Activated CD4-positive, alpha-beta T cell treated with anti-CD3 and anti-CD28 coated beads, Interleukin-2, amount 50 U/mL, for 4 hours (primary cell): ENCODE data around the gene H2BK1.

Experiments used
- DNase-seq, 2 experiments: peaks; one replicate each; pipeline ENCODE4 v3.0.0-alpha.2; 2020

H2BK1 gene

DNA sequence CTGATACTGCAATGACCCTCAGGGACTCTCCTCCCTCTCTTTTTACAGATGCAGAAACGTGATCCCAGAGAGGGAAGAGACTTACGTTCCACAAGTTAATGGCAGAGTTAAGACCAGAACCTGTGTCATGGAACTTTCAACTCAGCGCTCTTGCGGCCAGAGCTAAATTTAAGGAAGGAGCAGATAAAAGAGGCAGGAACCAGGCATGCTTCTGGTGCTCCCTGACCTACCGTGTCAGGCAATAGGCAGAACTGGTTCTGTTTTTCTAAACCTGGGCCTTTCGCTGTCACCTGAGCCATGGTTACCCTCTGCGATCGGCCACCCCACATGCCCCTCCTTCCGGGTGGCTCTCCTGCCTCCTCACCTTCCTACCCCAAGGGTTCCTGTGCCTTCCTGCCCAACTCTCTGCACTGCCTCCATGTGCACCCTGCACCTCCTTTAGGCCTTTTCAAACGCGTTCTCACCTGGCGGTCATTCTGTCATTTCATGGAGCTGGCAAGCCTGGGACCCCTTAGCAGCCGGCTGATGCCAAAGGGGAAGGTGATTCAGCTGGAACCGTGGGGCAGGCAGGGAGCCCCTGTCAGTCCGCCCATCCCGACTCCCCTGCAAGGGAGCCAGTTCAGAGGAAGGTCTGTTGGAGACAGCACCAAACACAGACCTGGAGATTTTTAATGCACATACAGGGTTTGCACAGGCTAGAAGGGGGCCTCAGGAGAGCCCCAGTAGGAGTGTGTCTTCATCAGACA, 35.1 kb downstream of the H2BK1 start:
- no peak for DNase-seq

DNA sequence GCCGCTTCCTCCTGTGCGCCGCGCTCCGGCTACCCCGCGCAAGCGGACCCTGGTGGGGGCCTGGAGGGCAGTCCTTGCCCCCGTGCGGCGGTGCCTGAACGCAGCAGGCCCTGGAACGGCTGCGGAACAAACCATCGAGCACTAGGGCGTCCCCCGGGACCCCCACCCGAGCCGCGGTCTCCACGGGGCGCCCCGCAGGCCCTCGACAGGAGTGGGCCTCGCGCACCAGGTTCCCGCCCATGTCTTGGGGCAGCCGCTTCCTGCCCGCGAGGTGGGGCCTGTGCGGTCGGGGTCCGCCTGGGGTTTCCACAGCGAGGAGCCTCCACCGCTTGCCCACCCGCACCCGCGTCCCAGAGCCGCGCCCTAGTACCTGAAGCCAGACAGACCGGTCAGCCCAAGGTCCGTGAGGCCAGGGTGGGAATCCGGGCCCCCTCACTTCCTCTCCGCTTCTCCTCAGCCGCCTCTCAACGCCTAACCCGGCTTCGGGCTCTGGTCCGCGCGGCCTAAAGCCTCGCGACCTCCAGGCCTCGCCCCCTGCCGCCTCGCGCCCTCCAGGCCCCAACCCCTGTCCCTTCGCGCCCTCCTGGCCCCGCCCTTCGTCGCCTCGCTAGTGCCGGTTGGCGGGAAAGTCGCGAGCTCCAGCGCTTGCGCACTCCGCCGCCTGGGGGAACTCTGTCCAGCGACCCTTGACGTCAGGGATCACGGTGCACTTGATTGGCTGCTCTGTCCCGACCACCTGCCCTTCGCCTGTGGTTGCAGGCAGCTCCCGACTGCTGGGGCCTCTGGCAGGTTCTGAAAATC, 35.8 kb downstream of the H2BK1 start:
- no peak for DNase-seq

DNA sequence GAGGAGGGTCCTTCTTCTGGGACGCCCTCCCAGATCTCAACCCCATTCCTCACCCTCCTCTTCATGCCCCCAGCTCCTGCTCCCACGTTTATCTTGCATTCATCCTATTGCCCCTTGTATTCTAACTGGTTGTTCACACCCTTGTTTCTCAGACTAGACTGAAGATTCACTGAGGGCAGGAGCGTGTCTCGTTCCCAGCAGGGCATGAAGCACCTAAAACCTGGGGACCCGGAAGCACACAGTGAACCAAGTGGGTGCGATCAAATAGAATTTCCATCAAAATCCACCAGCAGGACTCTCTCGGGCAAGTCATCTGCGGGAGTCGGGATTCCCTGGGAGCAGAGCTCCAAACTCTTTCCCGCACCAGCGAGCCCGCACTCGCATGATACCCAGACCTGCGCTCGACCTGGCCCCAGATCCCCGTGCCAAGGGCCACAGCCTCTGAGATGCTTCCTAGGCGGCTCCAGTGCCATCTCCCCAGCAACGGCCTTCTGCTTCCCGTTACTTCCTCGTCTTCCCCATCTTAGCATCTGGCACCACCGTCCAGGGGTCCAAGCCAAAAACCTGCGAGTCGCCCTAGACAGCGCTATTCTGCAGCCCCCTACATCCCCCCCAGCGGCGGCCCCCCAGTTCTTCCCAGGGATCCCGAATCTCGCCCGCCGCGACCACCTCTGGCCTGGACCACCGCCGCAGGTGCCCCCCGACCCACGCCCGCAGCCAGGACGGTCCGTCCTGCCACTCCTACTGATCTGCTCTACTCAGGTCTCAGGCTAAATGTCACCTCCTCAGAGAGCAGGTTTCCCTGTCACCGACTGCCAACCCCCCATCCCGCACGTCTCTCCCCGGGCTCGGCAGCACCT, 36.7 kb downstream of the H2BK1 start:
- DNase-seq = no peak

DNA sequence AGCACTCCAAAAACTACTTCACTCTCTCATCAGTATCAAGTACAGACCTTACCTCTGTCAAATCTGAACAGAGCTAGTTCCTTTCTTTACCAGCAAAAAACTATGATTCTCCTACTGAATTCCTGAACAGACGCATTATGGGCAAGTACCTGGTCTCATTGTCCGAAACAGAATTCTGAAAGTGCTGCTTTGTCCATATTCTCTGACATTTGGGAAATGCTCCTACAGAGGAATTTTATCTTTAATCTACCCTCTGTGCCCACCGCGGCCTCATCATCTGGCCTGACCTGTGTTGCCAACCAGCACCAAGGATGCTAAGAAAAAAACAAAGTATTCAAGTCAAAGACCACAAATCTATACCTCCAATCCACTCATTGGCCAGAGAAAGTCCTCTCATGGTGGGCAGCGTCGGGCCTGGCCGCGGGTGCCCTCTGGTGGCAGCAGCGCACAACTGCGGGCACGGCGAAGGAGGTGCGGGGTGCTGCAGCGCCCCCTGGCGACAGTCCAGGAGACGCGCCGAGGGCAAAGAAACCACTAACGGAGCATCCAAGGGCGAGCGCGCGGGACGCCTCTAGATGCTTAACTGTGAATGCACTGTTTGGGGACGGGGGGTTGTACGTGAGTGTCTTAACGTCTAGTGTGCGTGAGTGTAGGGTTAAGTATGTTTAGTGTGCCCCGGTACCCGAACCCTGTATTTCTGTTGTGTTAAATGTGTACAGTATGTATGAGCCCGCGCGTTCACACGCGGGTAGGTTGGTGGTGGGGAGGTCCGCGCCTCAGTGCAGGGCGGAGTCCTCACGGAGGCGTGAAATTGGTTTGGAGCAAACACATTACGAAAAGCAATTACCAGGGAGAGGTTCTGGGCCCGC, 37.8 kb downstream of the H2BK1 start:
- peak; percentile 67 to 68 for DNase-seq

DNA sequence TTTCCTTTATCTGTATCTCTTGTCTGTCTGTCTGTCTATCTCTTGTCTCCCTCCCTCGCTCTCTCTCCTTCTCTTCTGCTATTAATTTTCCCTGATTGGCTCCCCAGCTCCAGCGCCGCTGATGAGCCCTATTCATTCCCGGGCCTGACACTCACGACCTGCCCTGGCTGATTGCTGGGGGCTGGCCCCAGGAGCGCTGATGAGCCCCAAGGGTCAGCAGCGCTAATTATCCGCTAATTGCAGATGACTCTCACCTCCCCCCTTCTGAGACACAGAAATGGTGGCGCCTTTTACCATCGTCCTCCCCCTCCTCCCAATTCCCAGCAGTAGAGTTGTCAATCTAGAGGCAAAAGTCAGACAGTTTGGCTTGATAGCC, 41.5 kb downstream of the H2BK1 start:
- no peak for DNase-seq

DNA sequence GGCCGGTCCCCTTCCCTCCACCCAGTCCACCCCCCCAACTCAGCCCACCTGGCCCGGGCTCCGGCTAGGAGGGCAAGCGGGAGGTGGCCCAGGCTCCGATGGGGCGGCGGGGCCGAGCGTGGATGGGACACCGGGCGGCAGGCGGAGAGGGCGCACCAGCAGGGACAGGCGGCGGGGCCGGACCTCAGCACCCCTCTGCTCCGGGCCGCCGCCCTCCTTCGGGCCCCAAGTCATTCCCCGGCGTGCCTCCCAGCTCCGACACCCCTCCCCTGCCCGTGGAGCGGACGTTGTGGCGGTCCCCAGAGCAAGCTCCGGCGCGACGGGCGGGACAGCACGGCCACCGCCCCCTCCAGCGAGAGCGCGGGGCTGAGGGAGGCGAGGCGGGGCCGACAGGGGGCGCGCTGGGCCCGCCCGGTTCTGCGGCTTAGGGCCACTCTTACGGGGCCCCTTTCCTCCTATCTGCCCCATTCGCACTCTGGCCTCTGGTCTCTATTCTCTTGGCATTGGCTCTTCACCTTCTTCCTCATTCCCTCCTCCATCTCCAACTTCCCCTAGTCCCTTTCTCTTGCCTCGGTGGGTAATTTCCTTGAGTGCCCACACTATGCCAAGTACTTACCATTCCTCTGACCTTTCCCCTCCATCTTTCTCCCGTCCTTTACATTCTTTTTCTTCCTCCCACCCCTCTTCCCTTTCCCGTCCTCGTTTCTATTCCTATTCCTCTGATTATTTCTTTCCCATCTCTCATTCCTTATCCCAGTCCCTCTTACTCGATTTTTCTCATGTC, 42.1 kb downstream of the H2BK1 start:
- peak; percentile 40 to 41 for DNase-seq

DNA sequence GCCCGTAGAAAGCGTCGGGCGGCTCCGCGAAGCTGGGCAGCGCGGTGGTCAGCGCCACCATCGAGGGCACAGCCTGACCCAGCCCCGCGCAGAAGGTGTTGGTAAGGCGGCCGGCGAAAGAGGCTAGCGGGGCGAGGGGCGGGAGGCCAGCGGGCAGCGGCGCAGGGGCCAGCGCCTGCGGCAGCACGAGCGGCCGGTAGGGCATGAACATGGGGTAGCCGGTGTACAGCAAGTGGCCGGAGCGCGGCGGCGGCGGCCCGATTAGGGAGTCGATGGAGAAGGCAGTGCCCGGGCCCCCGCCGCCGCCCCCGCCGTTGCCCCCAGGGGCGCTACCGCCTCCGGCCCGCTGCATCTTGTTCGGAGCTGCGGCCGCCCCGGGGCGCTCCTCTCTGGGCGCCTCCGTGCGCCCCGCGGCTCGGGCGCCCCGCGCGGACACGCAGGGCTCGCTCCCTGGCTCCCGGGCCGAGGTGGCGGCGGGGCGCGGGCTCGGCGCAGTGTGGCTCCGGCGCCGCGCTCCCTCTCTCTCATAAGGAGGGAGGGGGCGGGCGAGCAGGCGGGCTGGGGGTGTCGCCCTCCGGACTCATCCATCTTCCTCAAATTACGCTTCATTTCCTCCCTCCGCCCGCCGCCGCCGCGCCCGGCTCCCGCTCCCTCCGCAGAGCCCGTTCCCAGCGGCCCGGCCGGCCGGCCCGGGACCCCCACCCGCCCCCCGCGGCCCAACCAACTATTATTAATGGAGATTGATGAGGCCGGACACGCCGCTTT, 42.9 kb downstream of the H2BK1 start, which contains the start of gene GBX1:
Gene GBX1, minus strand, starts transcription at position 498 of the 765 bp plus-strand sequence. Its CDS starts 146 bp downstream, at position 352.
- no peak for DNase-seq

DNA sequence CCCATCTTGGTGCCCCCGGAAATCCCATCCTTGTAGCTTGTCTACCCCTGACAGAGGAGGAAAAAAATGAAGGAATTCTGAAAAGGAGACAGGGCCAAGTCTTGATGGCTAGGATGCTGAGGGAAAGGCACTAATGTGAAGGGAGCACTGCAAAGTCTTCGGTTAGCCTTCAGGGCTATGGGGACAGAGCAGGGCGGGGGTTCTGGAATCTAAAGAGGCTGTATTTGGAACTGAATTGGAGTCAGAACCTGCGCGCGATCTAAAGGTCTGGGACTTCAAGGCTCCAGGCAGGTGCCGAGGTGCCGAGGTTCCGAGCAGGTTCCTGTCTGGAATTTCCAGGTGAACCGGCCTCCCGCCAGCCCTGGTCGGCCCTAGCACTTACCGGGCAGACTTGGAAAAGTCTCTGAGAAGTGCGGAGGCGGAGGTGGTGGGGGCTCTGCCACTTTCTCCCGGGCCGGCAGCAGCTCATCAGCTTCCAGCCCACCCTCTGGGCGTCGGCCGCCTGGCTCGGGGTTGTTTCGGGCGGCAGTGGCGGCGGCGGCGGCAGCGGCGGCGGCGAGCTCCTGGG, 43.6 kb downstream of the H2BK1 start:
- no peak for DNase-seq

DNA sequence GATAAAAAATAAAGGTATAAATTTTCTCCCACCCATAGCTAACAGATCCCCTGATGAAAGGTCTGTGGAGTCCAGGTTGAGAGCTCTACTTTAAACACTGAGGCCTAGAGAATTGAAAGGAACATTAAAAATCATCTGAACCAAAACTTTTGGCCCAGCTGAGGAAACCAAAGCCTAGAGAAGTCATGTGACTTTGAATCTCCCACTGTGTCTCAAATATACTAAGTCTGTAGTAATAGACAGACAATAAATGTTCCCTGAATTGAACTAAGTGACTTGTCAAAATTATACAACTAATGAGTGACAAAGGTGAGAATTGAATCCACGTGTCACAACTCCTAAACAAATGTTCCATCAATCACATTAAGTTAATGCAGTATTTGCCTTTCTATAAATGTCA, 48.5 kb downstream of the H2BK1 start:
- no peak for DNase-seq
